K562 (cell line): Measurements from ENCODE around the gene C16orf92. TPM values are rescaled to one million over a fixed set of nuclear protein-coding genes. Genes with fewer than 3 reads are reported as not detected.
A peak's percentile ranks its signal among the peaks of the same experiment; 100 is the strongest.
"Not testable (repeated sequence)": the region's sequence is repeated elsewhere in the genome, so short reads cannot be mapped to it uniquely, and the experiment has no call there.

Source experiments
- ATAC-seq: fragments of 200-7000 bp; cut with Tn5 transposase; 3 replicates; pipeline ENCODE4 v1.9.1; 2020; ENCODE audit warnings: moderate library complexity
- BruUV-seq: library from RNA; stranded (reverse); fragments of 400-500 nt; replicated peaks from 2 replicates; lab custom pipeline; 2021; lab: Mats Ljungman, UMichigan
- CTCF ChIA-PET: fragments of 300-600 bp; formaldehyde crosslinking; extraction: SDS; loops from one replicate; lab custom pipeline; 2021; ENCODE audit warnings: low intra/inter-chr PET ratio; lab: Yijun Ruan, JAX
- POLR2A ChIA-PET: fragments of 300-600, 350-650 bp; sonication (Branson Sonifier 250); formaldehyde crosslinking; extraction: SDS; loops from one replicate; lab custom pipeline; 2021; ENCODE audit warnings: antibody characterized with exemption, inconsistent platforms; lab: Yijun Ruan, JAX
- DNase-seq, 4 experiments: peaks; one replicate each; pipeline versions ENCODE4 v3.0.0 to v3.0.0-alpha.2; 2011 to 2018; ENCODE audit warnings: low spot score in 3 of 4, mixed read lengths in 3 of 4; ENCODE audit errors: extremely low read depth in 1 of 4
- FAIRE-seq: peaks from 2 replicates; lab custom pipeline; 2011; peaks lifted over from hg19 to GRCh38; lab: Jason Lieb, UNC
- H2AFZ ChIP-seq: 2 replicates; pipeline ENCODE4 v1.6.0; 2011; ENCODE audit warnings: low read depth, low read length, control low read depth, inconsistent platforms
- H3K27ac ChIP-seq: fragments of 200-600 bp; 3 replicates; pipeline ENCODE4 v1.8.0; 2011; ENCODE audit warnings: low read depth, mild to moderate bottlenecking, control low read depth, inconsistent platforms, low read length, moderate library complexity, mixed read lengths; ENCODE audit errors: extremely low read depth
- H3K27me3 ChIP-seq, 2 experiments: fragments of 300-600 bp in 1 of 2; 2 replicates in 1 of 2; 3 replicates in 1 of 2; pipeline versions ENCODE4 v1.6.0 to v1.8.0; 2011; ENCODE audit warnings: inconsistent platforms in 2 of 2, low read length in 2 of 2, mild to moderate bottlenecking in 1 of 2, mixed read lengths in 1 of 2, moderate library complexity in 1 of 2; ENCODE audit not compliant: control insufficient read depth in 2 of 2, insufficient read depth in 2 of 2
- H3K36me3 ChIP-seq: fragments of 300-600 bp; 3 replicates; pipeline ENCODE4 v1.8.0; 2011; ENCODE audit warnings: mild to moderate bottlenecking, low read length, inconsistent platforms; ENCODE audit not compliant: control insufficient read depth, insufficient read depth
- H3K4me1 ChIP-seq, 2 experiments: fragments of 200-600 bp in 1 of 2; replicated peaks in 1 of 2; 2 replicates in 1 of 2; 3 replicates in 1 of 2; pipeline versions ENCODE4 v1.5.1 to v1.8.0; 2011; ENCODE audit warnings: inconsistent platforms in 2 of 2, low read length in 2 of 2, mild to moderate bottlenecking in 1 of 2, mixed read lengths in 1 of 2, moderate library complexity in 1 of 2; ENCODE audit not compliant: control insufficient read depth in 2 of 2, insufficient read depth in 2 of 2
- H3K4me2 ChIP-seq: 2 replicates; pipeline ENCODE4 v1.6.1; 2011; ENCODE audit warnings: low read length, control low read depth, inconsistent platforms, mixed read lengths; ENCODE audit not compliant: insufficient read depth
- H3K4me3 ChIP-seq: fragments of 200-600 bp; sonication (generic), shearing (Covaris generic); 2 replicates; pipeline ENCODE4 v1.5.1; 2016; ENCODE audit warnings: control low read depth, inconsistent platforms
- H3K79me2 ChIP-seq: fragments of 200-600 bp; 3 replicates; pipeline ENCODE4 v1.8.0; 2011; ENCODE audit warnings: low read length, inconsistent platforms; ENCODE audit not compliant: control insufficient read depth, insufficient read depth
- H3K9ac ChIP-seq, 2 experiments: 2 replicates each; pipeline versions ENCODE4 v1.6.0 to v1.6.1; 2011; ENCODE audit warnings: low read depth in 2 of 2, low read length in 2 of 2, control low read depth in 1 of 2, inconsistent platforms in 1 of 2, mild to moderate bottlenecking in 1 of 2, mixed read lengths in 1 of 2; ENCODE audit not compliant: insufficient read depth in 1 of 2
- H3K9me1 ChIP-seq: one replicate; pipeline ENCODE4 v1.6.0; 2011; ENCODE audit warnings: inconsistent platforms, mild to moderate bottlenecking, low read length, moderate library complexity; ENCODE audit not compliant: control insufficient read depth, insufficient read depth
- H3K9me3 ChIP-seq: replicated peaks from 2 replicates; pipeline ENCODE4 v1.5.1; 2011; ENCODE audit warnings: low read depth, low read length, inconsistent platforms; ENCODE audit not compliant: control insufficient read depth, insufficient read depth
- H4K20me1 ChIP-seq: replicated peaks from 2 replicates; pipeline ENCODE4 v1.6.1; 2011; ENCODE audit warnings: low read length, inconsistent platforms, mixed read lengths; ENCODE audit not compliant: control insufficient read depth, insufficient read depth
- ARID3A ChIP-seq: IDR thresholded peaks from 2 replicates; pipeline ENCODE4 v1.6.1; 2012; ENCODE audit warnings: low read depth, low read length, improper control_type of control experiment, borderline replicate concordance
- CC2D1A ChIP-seq: fragments of 450-650 bp; IDR thresholded peaks from 2 replicates; pipeline ENCODE4 v1.6.1; 2017; ENCODE audit warnings: mild to moderate bottlenecking
- REST ChIP-seq, 2 experiments: fragments of 450-650 bp; formaldehyde crosslinking in 1 of 2; IDR thresholded peaks; 2 replicates each; pipeline versions ENCODE4 v1.4.0 to v1.6.1; 2014 to 2020; ENCODE audit warnings: mild to moderate bottlenecking in 2 of 2, borderline replicate concordance in 1 of 2, low read depth in 1 of 2
- ZNF121 ChIP-seq: sonication (generic); formaldehyde crosslinking; conservative IDR thresholded peaks from 2 replicates; pipeline ENCODE4 v1.8.0; 2022; ENCODE audit warnings: missing genetic modification reagents
- WGBS: fragments of 100-300 bp; shearing (Covaris generic); methylation state at CpG from one replicate; pipeline ENCODE4 v1.1.6; 2016; ENCODE audit warnings: low coverage, mixed read lengths; ENCODE audit not compliant: insufficient coverage; ENCODE audit errors: missing lambda C conversion rate; 5-methylcytosine and 5-hydroxymethylcytosine counted together
- in situ Hi-C: fragments of 300-500 bp; cut with MboI; formaldehyde crosslinking; loops from 4 replicates; pipeline ENCODE4 v1.15.0; 2018; ENCODE audit warnings: inconsistent platforms, mixed read lengths
- intact Hi-C: fragments of 100-400 bp; cut with micrococcal nuclease; formaldehyde crosslinking; loops from 2 replicates; pipeline ENCODE4 v1.14.2; 2022
- polyA plus RNA-seq, 8 experiments: library from polyadenylated mRNA; depleted of rRNA in 4 of 8; stranded (reverse) in 5 of 8; unstranded in 3 of 8; fragments of >200 nt; fragmentation: Nextera tagmentation in 2 of 8; fragmentation: Illumina TruSeq in 1 of 8; extraction: Ambion mirVana in 2 of 8; extraction: Trizol in 1 of 8; gene quantifications; 2 replicates each; pipeline versions ENCODE4 v1.2.1 to v1.2.3, GENCODE V29; 2011 to 2014; ENCODE audit warnings: inconsistent platforms in 1 of 8, missing spikeins in 1 of 8
- total RNA-seq, 7 experiments: library from RNA; depleted of rRNA in 6 of 7; stranded (reverse); fragments of >200 nt in 6 of 7; fragmentation: Illumina TruSeq in 2 of 7; extraction: Trizol in 2 of 7; gene quantifications; 2 replicates each; pipeline versions ENCODE4 v1.2.1 to v1.2.3, GENCODE V29; 2011 to 2021; ENCODE audit warnings: low replicate concordance in 1 of 7

The C16orf92 gene
- total and polyA plus RNA-seq, 9 of the 15 experiments (the other 6 are each of a cell fraction or from before 2014, with no cell fraction given) = not detected

GRCh38 chr16:30040690-30041089, 17.7 kb downstream of the C16orf92 start:
- peak; percentile 78 for TF ChIP-seq ZNF121 (CRISPR knock-in tag)
- ATAC-seq, H3K9me1 ChIP-seq, H3K4me1 ChIP-seq, H3K4me2 ChIP-seq, intact Hi-C loops, H3K36me3 ChIP-seq, H3K9ac ChIP-seq, FAIRE-seq, H2AFZ ChIP-seq, H3K79me2 ChIP-seq, BruUV-seq, H3K27ac ChIP-seq, H4K20me1 ChIP-seq, CTCF ChIA-PET, DNase-seq, in situ Hi-C loops, H3K9me3 ChIP-seq, H3K4me3 ChIP-seq: not testable (repeated sequence)
- POLR2A ChIA-PET = interaction anchor here (1.1 kb wide), 1 partner anchor 12 kb away, joined by 3 read pairs; a partner anchor contains a TSS
- 5% methylated on average over 5 of the region's 5 CpGs for WGBS
- peaks cover 4 to 19% of the 10 kb centered on the region in 2 experiments; a peak in 4 of 5 replicates for H3K27me3 ChIP-seq

GRCh38 chr16:30041841-30042240, 18.8 kb downstream of the C16orf92 start:
- no TSS peak for BruUV-seq
- intact Hi-C loops (no loop called here), in situ Hi-C loops (no loop called here)
- H3K4me2 ChIP-seq = no peak overlapping the region
- ChIA-PET CTCF (interaction anchor here (0.6 to 0.7 kb wide), 2 partner anchors 98 to 652 kb away, joined by 3 read pairs; no protein-coding TSS in a partner anchor), POLR2A (interaction anchor here (1.1 kb wide), 1 partner anchor 11 kb away, joined by 3 read pairs; a partner anchor contains a TSS)
- no peak overlapping the region for H3K27ac ChIP-seq
- H3K36me3 ChIP-seq = no peaks in the 10 kb centered on the region
- no peak overlapping the region for H3K9ac ChIP-seq
- H3K27me3 ChIP-seq = peaks cover 0 to 8% of the 10 kb centered on the region in 2 experiments; a peak in 2 of 5 replicates
- no peak for ATAC-seq
- H3K79me2 ChIP-seq = no peaks in the 10 kb centered on the region
- WGBS = 0% methylated on average over 5 of the region's 5 CpGs
- peak in 1 of 4 experiments; percentile 44 for DNase-seq
- H3K4me1 ChIP-seq = peaks cover 0 to 5% of the 10 kb centered on the region in 2 experiments; a peak in 3 of 5 replicates
- H4K20me1 ChIP-seq = no peaks in the 10 kb centered on the region
- H3K9me1 ChIP-seq = no peaks in the 10 kb centered on the region
- H3K9me3 ChIP-seq = no peaks in the 10 kb centered on the region
- peak; percentile 57 for FAIRE-seq
- no peak overlapping the region for H2AFZ ChIP-seq
- no peak overlapping the region for H3K4me3 ChIP-seq
- TF ChIP-seq ARID3A (peak; percentile 81; the same call in 1 of the 2 replicates), REST (IDR thresholded peaks at IDR 0.05; ENCODE audit: borderline replicate concordance) (peak; percentile 8; the same call in 1 of the 2 replicates), REST (CRISPR knock-in tag; IDR thresholded peaks at IDR 0.05; ENCODE audit: low read depth) (no peak), CC2D1A (0 out of 2 replicates have a peak, but pooled peaks have one; percentile 30)
